HepG2 (cell line): ENCODE results near the gene AMZ2. TPM values are rescaled to one million over a fixed set of nuclear protein-coding genes. Genes with fewer than 3 reads are reported as not detected.

ENCODE experiments used
- ATAC-seq: fragments of 200-7000 bp; cut with Tn5 transposase; 3 replicates; pipeline ENCODE4 v1.9.1; 2020; ENCODE audit warnings: mild to moderate bottlenecking, moderate library complexity
- BruUV-seq: library from RNA; stranded (reverse); fragments of 400-500 nt; replicated peaks from 2 replicates; lab custom pipeline; 2021; lab: Mats Ljungman, UMichigan
- CTCF ChIA-PET: fragments of 300-600 bp; formaldehyde crosslinking; extraction: SDS; loops from one replicate; lab custom pipeline; 2021; ENCODE audit warnings: low total read pairs, inconsistent platforms, low intra/inter-chr PET ratio; lab: Yijun Ruan, JAX
- POLR2A ChIA-PET: fragments of 350-600 bp; sonication (Branson Sonifier 250); formaldehyde crosslinking; loops from one replicate; lab custom pipeline; 2020; ENCODE audit warnings: antibody characterized with exemption, inconsistent platforms; lab: Yijun Ruan, JAX
- DNase-seq: peaks from one replicate; pipeline ENCODE4 v3.0.0-alpha.2; 2015; ENCODE audit warnings: low spot score
- FAIRE-seq: peaks from 3 replicates; lab custom pipeline; 2011; peaks lifted over from hg19 to GRCh38; lab: Jason Lieb, UNC
- H2AFZ ChIP-seq: one replicate; pipeline ENCODE4 v1.6.1; 2011; ENCODE audit warnings: low read length, inconsistent platforms
- H3K27ac ChIP-seq: fragments of 300-600 bp; 3 replicates; pipeline ENCODE4 v1.8.0; 2011; ENCODE audit warnings: mixed run types, mild to moderate bottlenecking, mixed read lengths, low read length, inconsistent platforms; ENCODE audit not compliant: insufficient read depth; ENCODE audit errors: extremely low read length
- H3K27me3 ChIP-seq, 2 experiments: fragments of 200-600 bp in 1 of 2; 2 replicates in 1 of 2; 3 replicates in 1 of 2; pipeline versions ENCODE4 v1.6.0 to v1.8.0; 2011; ENCODE audit warnings: low read length in 2 of 2, mild to moderate bottlenecking in 2 of 2, moderate library complexity in 2 of 2, inconsistent platforms in 1 of 2; ENCODE audit not compliant: insufficient read depth in 2 of 2, control insufficient read depth in 1 of 2
- H3K36me3 ChIP-seq, 2 experiments: fragments of 200-600 bp in 1 of 2; replicated peaks in 1 of 2; 2 replicates in 1 of 2; 3 replicates in 1 of 2; pipeline versions ENCODE4 v1.5.1 to v1.8.0; 2011; ENCODE audit warnings: low read length in 2 of 2, inconsistent platforms in 1 of 2; ENCODE audit not compliant: insufficient read depth in 2 of 2, control insufficient read depth in 1 of 2
- H3K4me1 ChIP-seq: 2 replicates; pipeline ENCODE4 v1.5.1; 2012; ENCODE audit warnings: low read length, inconsistent platforms; ENCODE audit not compliant: insufficient read depth
- H3K4me2 ChIP-seq: 2 replicates; pipeline ENCODE4 v1.6.0; 2011; ENCODE audit warnings: low read depth, low read length, inconsistent platforms
- H3K4me3 ChIP-seq, 3 experiments: fragments of 200-600 bp in 1 of 3; sonication (generic), shearing (Covaris generic) in 1 of 3; replicated peaks in 1 of 3; 2 replicates each; pipeline ENCODE4 v1.5.1; 2011 to 2016; ENCODE audit warnings: low read length in 3 of 3, inconsistent platforms in 2 of 3, low read depth in 2 of 3, mild to moderate bottlenecking in 2 of 3, control low read depth in 1 of 3, mixed read lengths in 1 of 3; ENCODE audit not compliant: insufficient read depth in 1 of 3
- H3K79me2 ChIP-seq: one replicate; pipeline ENCODE4 v1.6.1; 2011; ENCODE audit warnings: low read length, inconsistent platforms; ENCODE audit not compliant: insufficient read depth
- H3K9ac ChIP-seq: 2 replicates; pipeline ENCODE4 v1.6.0; 2011; ENCODE audit warnings: mild to moderate bottlenecking, low read depth, low read length, inconsistent platforms; ENCODE audit not compliant: insufficient read depth
- H3K9me3 ChIP-seq: 2 replicates; pipeline ENCODE4 v1.5.1; 2012; ENCODE audit warnings: mild to moderate bottlenecking, low read length
- H4K20me1 ChIP-seq: 2 replicates; pipeline ENCODE4 v1.6.0; 2011; ENCODE audit warnings: inconsistent platforms, mild to moderate bottlenecking, low read length, moderate library complexity; ENCODE audit not compliant: insufficient read depth
- ATF7-NPFF ChIP-seq: sonication (generic); formaldehyde crosslinking; IDR thresholded peaks from 2 replicates; pipeline ENCODE4 v1.8.1; 2023; ENCODE audit warnings: mild to moderate bottlenecking, low read depth, missing genetic modification reagents, moderate library complexity
- GABPB1 ChIP-seq: IDR thresholded peaks from 2 replicates; pipeline ENCODE4 v1.6.1; 2016; ENCODE audit warnings: mild to moderate bottlenecking, missing genetic modification reagents, moderate library complexity, missing compliant biosample characterization
- KDM5A ChIP-seq: fragments of 200-600 bp; sonication (generic); IDR thresholded peaks from 2 replicates; pipeline ENCODE4 v1.7.0; 2018; ENCODE audit warnings: antibody characterized with exemption, mild to moderate bottlenecking, low read length, borderline replicate concordance
- NR2F2 ChIP-seq: IDR thresholded peaks from 2 replicates; pipeline ENCODE4 v1.6.1; 2012; ENCODE audit warnings: low read depth, inconsistent platforms, borderline replicate concordance
- SMARCC2 ChIP-seq: fragments of 450-650 bp; IDR thresholded peaks from 2 replicates; pipeline ENCODE4 v1.6.1; 2017; ENCODE audit warnings: antibody characterized with exemption, mild to moderate bottlenecking
- STAG1 ChIP-seq: sonication (generic); formaldehyde crosslinking; IDR thresholded peaks from 2 replicates; pipeline ENCODE4 v1.4.0; 2020; ENCODE audit warnings: missing genetic modification reagents
- ZFP36L2 ChIP-seq: sonication (generic); formaldehyde crosslinking; IDR thresholded peaks from 2 replicates; pipeline ENCODE4 v1.4.0; 2020; ENCODE audit warnings: missing genetic modification reagents
- ZNF691 ChIP-seq: sonication (generic); formaldehyde crosslinking; IDR thresholded peaks from 2 replicates; pipeline ENCODE4 v1.4.0; 2020; ENCODE audit warnings: missing genetic modification reagents, low read depth, mild to moderate bottlenecking, borderline replicate concordance
- ZNF850 ChIP-seq: sonication (generic); formaldehyde crosslinking; conservative IDR thresholded peaks from 2 replicates; pipeline ENCODE4 v1.9.0; 2021; ENCODE audit warnings: mild to moderate bottlenecking, missing genetic modification reagents
- ZSCAN29 ChIP-seq: sonication (generic); formaldehyde crosslinking; conservative IDR thresholded peaks from 2 replicates; pipeline ENCODE4 v1.4.0; 2020; ENCODE audit warnings: mild to moderate bottlenecking, missing genetic modification reagents
- WGBS: methylation state at CpG from one replicate; pipeline ENCODE4 v1.1.6; 2017; ENCODE audit warnings: low lambda C conversion rate; 5-methylcytosine and 5-hydroxymethylcytosine counted together
- in situ Hi-C: cut with HindIII; loops from 2 replicates; pipeline ENCODE4 v1.10.0; 2017; ENCODE audit warnings: low pct_unique_long_range_greater_than_20kb; ENCODE audit not compliant: extremely low pct_ligation_motif_present
- intact Hi-C: fragments of 100-400 bp; cut with micrococcal nuclease; formaldehyde crosslinking; loops from one replicate; pipeline ENCODE4 v1.10.0; 2022; ENCODE audit not compliant: unreplicated experiment
- polyA plus RNA-seq, 8 experiments: library from polyadenylated mRNA; depleted of rRNA in 3 of 8; stranded (reverse) in 7 of 8; unstranded in 1 of 8; fragments of >200 nt; fragmentation: Illumina TruSeq in 4 of 8; extraction: Trizol in 4 of 8; gene quantifications; 2 replicates each; pipeline versions ENCODE4 v1.2.1 to v1.2.3, GENCODE V29; 2011 to 2016; ENCODE audit warnings: low read depth in 4 of 8, missing spikeins in 1 of 8, mixed read lengths in 1 of 8; ENCODE audit not compliant: insufficient read depth in 1 of 8
- total RNA-seq, 5 experiments: library from RNA; depleted of rRNA; stranded (reverse); fragments of >200 nt; fragmentation: Illumina TruSeq; extraction: Trizol; gene quantifications; 2 replicates each; pipeline ENCODE4 v1.2.3, GENCODE V29; 2016; ENCODE audit warnings: low read depth in 1 of 5
- TF ChIP-seq, protein P1 (sequence below): sonication (generic); formaldehyde crosslinking; IDR thresholded peaks from 2 replicates; pipeline ENCODE4 v1.4.0; 2020; ENCODE audit warnings: low read depth, mild to moderate bottlenecking, missing genetic modification reagents
- TF ChIP-seq, protein P2 (sequence below): IDR thresholded peaks from 2 replicates; pipeline ENCODE4 v1.6.1; 2012; ENCODE audit warnings: low read depth, low read length, improper control_type of control experiment
- TF ChIP-seq, protein P3 (sequence below): sonication (generic); formaldehyde crosslinking; IDR thresholded peaks from 2 replicates; pipeline ENCODE4 v1.5.0; 2020; ENCODE audit warnings: mild to moderate bottlenecking, missing genetic modification reagents

The AMZ2 gene
- total and polyA plus RNA-seq, 2 of the 13 experiments (the other 11 are each of a cell fraction or from before 2014, with no cell fraction given), result 86.9 to 90.2 TPM

GRCh38 chr17:68205808-68206720 is 41.8 kb upstream of the AMZ2 start (continued):
- TF ChIP-seq, protein P1, sequence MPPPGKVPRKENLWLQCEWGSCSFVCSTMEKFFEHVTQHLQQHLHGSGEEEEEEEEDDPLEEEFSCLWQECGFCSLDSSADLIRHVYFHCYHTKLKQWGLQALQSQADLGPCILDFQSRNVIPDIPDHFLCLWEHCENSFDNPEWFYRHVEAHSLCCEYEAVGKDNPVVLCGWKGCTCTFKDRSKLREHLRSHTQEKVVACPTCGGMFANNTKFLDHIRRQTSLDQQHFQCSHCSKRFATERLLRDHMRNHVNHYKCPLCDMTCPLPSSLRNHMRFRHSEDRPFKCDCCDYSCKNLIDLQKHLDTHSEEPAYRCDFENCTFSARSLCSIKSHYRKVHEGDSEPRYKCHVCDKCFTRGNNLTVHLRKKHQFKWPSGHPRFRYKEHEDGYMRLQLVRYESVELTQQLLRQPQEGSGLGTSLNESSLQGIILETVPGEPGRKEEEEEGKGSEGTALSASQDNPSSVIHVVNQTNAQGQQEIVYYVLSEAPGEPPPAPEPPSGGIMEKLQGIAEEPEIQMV (CRISPR knock-in tag), result 0 out of 2 replicates have a peak, but pooled peaks have one; percentile 49
- 0 out of 2 replicates have a peak, but pooled peaks have one; percentile 42 for TF ChIP-seq KDM5A

GRCh38 chr17:68207651-68208253 is 40.1 kb upstream of the AMZ2 start:
- Histone ChIP-seq H3K4me3 (no peak overlapping the region; a peak in 1 of 6 replicates), H3K27ac (no peak overlapping the region), H3K36me3 (peaks cover 3 to 16% of the 10 kb centered on the region in 2 experiments; a peak in 3 of 5 replicates), H3K4me1 (peaks cover 24% of the 10 kb centered on the region), H3K27me3 (peaks cover 0 to 10% of the 10 kb centered on the region in 2 experiments; a peak in 1 of 5 replicates), H3K79me2 (peaks cover 9% of the 10 kb centered on the region), H4K20me1 (no peaks in the 10 kb centered on the region), H3K9me3 (no peaks in the 10 kb centered on the region), H3K4me2 (peak overlapping the region; percentile 21; the same call in 1 of the 2 replicates), H2AFZ (no peak overlapping the region), H3K9ac (no peak overlapping the region)
- 96% methylated on average over 19 of the region's 37 CpGs for WGBS
- in situ Hi-C loops, result no loop called here
- no TSS peak for BruUV-seq
- DNase-seq (no peak), FAIRE-seq (no peak), ATAC-seq (no peak)
- ChIA-PET POLR2A (no interaction called here), CTCF (no interaction called here)
- intact Hi-C loops, result loop anchor here (5.0 kb wide), 1 partner anchor 40 kb away; the partner anchor contains the start of gene AMZ2
- TF ChIP-seq, protein P2, sequence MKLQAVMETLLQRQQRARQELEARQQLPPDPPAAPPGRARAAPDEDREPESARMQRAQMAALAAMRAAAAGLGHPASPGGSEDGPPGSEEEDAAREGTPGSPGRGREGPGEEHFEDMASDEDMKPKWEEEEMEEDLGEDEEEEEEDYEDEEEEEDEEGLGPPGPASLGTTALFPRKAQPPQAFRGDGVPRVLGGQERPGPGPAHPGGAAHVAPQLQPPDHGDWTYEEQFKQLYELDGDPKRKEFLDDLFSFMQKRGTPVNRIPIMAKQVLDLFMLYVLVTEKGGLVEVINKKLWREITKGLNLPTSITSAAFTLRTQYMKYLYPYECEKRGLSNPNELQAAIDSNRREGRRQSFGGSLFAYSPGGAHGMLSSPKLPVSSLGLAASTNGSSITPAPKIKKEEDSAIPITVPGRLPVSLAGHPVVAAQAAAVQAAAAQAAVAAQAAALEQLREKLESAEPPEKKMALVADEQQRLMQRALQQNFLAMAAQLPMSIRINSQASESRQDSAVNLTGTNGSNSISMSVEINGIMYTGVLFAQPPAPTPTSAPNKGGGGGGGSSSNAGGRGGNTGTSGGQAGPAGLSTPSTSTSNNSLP, result no peak
- TF ChIP-seq ATF7-NPFF (CRISPR knock-in tag) (0 out of 2 replicates have a peak, but pooled peaks have one; percentile 28), ZSCAN29 (no peak), NR2F2 (no peak), GABPB1 (CRISPR knock-in tag) (peak; percentile 27; the same call in 1 of the 2 replicates), ZFP36L2 (CRISPR knock-in tag) (no peak), SMARCC2 (no peak), ZNF850 (CRISPR knock-in tag) (0 out of 2 replicates have a peak, but pooled peaks have one; percentile 72), ZNF691 (CRISPR knock-in tag) (no peak), STAG1 (CRISPR knock-in tag) (no peak)
- TF ChIP-seq, protein P3, sequence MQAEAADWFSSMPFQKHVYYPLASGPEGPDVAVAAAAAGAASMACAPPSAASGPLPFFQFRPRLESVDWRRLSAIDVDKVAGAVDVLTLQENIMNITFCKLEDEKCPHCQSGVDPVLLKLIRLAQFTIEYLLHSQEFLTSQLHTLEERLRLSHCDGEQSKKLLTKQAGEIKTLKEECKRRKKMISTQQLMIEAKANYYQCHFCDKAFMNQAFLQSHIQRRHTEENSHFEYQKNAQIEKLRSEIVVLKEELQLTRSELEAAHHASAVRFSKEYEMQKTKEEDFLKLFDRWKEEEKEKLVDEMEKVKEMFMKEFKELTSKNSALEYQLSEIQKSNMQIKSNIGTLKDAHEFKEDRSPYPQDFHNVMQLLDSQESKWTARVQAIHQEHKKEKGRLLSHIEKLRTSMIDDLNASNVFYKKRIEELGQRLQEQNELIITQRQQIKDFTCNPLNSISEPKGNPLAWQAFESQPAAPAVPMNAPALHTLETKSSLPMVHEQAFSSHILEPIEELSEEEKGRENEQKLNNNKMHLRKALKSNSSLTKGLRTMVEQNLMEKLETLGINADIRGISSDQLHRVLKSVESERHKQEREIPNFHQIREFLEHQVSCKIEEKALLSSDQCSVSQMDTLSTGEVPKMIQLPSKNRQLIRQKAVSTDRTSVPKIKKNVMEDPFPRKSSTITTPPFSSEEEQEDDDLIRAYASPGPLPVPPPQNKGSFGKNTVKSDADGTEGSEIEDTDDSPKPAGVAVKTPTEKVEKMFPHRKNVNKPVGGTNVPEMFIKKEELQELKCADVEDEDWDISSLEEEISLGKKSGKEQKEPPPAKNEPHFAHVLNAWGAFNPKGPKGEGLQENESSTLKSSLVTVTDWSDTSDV, result no peak
